Measurements from ENCODE around the gene MAT2B.

DNA sequence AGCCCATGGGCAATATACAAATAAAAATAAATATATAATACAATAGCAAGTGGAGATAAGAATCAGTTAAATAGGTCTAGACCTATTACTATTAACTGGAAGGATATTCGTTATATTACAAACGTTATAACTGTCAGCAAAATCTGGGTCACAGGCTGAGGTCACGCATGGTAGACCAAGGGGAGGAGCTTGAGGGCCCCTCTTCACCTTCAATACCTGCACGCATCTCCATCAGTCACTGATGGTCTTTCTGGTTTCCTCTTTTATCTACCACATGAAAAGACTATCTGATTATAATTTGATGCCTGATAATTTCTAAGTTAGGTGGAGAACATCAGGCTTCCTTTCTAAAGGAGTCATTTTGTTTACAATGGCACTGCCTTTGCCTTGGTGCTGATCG, 43.2 kb downstream of the MAT2B start:
- TF ChIP-seq EZH2 (IDR thresholded peaks at IDR 0.05; ENCODE audit: borderline replicate concordance, insufficient read depth, low read depth, low read length, poor library complexity, severe bottlenecking): no peak
- TF ChIP-seq, protein P1, sequence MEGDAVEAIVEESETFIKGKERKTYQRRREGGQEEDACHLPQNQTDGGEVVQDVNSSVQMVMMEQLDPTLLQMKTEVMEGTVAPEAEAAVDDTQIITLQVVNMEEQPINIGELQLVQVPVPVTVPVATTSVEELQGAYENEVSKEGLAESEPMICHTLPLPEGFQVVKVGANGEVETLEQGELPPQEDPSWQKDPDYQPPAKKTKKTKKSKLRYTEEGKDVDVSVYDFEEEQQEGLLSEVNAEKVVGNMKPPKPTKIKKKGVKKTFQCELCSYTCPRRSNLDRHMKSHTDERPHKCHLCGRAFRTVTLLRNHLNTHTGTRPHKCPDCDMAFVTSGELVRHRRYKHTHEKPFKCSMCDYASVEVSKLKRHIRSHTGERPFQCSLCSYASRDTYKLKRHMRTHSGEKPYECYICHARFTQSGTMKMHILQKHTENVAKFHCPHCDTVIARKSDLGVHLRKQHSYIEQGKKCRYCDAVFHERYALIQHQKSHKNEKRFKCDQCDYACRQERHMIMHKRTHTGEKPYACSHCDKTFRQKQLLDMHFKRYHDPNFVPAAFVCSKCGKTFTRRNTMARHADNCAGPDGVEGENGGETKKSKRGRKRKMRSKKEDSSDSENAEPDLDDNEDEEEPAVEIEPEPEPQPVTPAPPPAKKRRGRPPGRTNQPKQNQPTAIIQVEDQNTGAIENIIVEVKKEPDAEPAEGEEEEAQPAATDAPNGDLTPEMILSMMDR (IDR thresholded peaks at IDR 0.05): no peak

All from B cell (primary cell).